ENCODE data around the gene SEC24D. TPM values are rescaled to one million over a fixed set of nuclear protein-coding genes. Genes with fewer than 3 reads are reported as not detected.

The SEC24D gene
- total RNA-seq, 1 donor from 2014 or later: 26.0 TPM

DNA sequence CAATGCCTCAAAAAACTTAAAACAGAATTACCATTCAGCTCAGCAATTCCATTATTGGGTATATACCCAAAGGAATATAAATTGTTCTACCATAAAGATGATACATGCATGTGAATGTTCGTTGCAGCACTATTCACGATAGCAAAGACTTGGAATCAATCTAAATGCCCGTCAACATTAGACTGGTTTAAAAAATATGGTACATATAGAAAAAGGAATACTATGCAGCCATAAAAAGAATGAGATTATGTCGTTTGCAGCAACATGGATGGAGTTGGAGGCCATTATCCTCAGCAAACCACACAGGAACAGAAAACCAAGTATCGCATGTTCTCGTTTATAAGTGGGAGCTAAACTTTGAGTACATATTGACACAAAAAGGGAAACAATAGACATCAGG lies 41.9 kb upstream of the SEC24D start:
- Mint-ChIP-seq H3K36me3 (ENCODE audit: unreplicated experiment) (peaks cover 7% of the 10 kb centered on the region), H3K4me1 (ENCODE audit: low read depth, unreplicated experiment) (no peaks in the 10 kb centered on the region), H3K4me3 (ENCODE audit: unreplicated experiment) (no peak overlapping the region), H3K9me3 (ENCODE audit: unreplicated experiment) (peaks cover 3% of the 10 kb centered on the region), H3K27ac (ENCODE audit: unreplicated experiment) (no peak overlapping the region), H3K27me3 (ENCODE audit: unreplicated experiment) (no peaks in the 10 kb centered on the region)
- DNase-seq: no peak
- TF ChIP-seq, protein P1, sequence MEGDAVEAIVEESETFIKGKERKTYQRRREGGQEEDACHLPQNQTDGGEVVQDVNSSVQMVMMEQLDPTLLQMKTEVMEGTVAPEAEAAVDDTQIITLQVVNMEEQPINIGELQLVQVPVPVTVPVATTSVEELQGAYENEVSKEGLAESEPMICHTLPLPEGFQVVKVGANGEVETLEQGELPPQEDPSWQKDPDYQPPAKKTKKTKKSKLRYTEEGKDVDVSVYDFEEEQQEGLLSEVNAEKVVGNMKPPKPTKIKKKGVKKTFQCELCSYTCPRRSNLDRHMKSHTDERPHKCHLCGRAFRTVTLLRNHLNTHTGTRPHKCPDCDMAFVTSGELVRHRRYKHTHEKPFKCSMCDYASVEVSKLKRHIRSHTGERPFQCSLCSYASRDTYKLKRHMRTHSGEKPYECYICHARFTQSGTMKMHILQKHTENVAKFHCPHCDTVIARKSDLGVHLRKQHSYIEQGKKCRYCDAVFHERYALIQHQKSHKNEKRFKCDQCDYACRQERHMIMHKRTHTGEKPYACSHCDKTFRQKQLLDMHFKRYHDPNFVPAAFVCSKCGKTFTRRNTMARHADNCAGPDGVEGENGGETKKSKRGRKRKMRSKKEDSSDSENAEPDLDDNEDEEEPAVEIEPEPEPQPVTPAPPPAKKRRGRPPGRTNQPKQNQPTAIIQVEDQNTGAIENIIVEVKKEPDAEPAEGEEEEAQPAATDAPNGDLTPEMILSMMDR (IDR thresholded peaks at IDR 0.05; ENCODE audit: partially characterized antibody, unreplicated experiment): no peak

DNA sequence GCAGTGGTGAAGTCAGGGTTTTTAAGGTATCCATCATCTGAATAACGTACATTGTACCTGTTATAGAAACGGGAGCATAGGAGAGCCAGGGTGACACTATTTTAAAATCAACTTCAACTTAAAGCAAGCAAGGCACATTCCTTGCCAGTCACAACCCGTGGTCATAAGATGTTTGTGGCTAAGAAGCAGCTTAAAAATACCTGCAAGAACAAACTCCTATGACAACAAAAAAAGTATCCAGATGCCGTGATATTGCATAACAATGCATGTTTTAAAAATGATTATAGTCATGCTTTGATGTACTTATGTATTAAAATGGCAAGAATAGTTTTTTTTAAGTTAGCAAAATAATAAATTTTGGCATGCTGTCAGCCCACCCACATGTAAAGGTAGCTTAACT lies 36.3 kb upstream of the SEC24D start:
- DNase-seq: no peak
- no peak overlapping the region for H3K27ac Mint-ChIP-seq (ENCODE audit: unreplicated experiment)
- TF ChIP-seq, protein P1 (IDR thresholded peaks at IDR 0.05; ENCODE audit: partially characterized antibody, unreplicated experiment): no peak
- H3K36me3 Mint-ChIP-seq (ENCODE audit: unreplicated experiment): peaks cover 2% of the 10 kb centered on the region
- peaks cover 2% of the 10 kb centered on the region for H3K27me3 Mint-ChIP-seq (ENCODE audit: unreplicated experiment)
- no peaks in the 10 kb centered on the region for H3K9me3 Mint-ChIP-seq (ENCODE audit: unreplicated experiment)
- H3K4me3 Mint-ChIP-seq (ENCODE audit: unreplicated experiment): no peak overlapping the region
- peaks cover 5% of the 10 kb centered on the region for H3K4me1 Mint-ChIP-seq (ENCODE audit: low read depth, unreplicated experiment)

DNA sequence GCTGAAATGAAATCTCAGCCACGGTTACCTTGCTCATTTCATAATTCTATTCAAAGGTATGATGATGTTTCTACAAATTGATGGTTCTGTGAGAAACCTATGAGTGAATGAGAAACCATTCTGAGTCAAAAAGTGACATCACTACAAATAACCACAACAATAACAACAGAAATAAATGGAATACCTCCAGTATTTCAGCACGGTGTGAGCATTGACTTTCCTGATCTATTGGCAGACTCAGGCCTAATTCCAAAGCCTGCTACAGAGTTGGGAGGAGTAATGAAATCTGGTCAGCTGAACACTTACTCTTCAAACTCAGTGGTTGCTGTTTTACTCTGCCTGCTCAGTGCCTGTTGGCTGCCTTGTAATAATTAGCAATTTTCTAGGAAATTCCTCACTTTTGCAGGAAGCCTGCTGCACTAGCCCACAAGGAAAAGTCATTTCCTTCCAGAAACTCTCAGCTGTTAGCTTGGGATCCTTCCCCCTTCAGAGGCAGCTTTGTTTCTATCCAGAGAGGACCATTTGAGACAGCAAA lies 33.9 kb upstream of the SEC24D start:
- no peak for DNase-seq
- Mint-ChIP-seq H3K36me3 (ENCODE audit: unreplicated experiment) (no peaks in the 10 kb centered on the region), H3K9me3 (ENCODE audit: unreplicated experiment) (no peaks in the 10 kb centered on the region), H3K27me3 (ENCODE audit: unreplicated experiment) (peaks cover 2% of the 10 kb centered on the region), H3K4me1 (ENCODE audit: low read depth, unreplicated experiment) (peaks cover 5% of the 10 kb centered on the region), H3K27ac (ENCODE audit: unreplicated experiment) (no peak overlapping the region), H3K4me3 (ENCODE audit: unreplicated experiment) (no peak overlapping the region)
- TF ChIP-seq, protein P1 (IDR thresholded peaks at IDR 0.05; ENCODE audit: partially characterized antibody, unreplicated experiment): no peak

DNA sequence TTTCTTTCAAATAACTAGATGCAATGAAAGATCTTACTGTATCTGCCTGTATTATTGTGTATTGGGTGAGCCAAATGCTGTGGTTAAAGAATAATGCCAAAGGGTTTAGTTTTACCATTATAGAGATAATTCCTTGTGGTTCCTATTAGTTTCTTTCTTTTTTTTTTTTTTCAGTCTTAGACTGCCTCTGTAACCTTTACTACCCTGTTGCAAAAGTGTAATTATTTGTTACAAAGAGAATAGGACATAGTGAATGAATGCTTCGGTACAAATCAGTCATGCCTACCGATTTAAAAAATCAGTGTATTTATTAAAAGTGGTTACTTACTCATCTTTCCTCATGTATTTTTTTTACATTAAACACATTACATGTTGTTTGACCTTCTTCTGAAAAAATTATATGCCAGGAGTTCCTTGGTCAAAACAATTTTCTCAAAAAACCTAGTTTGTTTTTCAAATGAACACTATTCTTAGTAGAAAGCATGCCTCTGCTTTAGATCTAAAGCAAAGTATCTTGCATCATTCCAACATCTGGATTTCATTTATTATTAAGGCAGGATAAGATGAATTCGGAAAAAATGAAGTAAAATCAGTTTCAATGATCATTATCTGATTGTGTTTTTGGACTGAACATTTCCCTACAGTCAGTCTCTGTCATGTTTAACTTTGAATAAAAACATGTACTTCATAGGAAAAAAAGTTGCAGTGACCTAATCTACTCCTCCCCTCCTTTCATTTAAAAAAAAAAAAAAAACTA lies 31.6 kb upstream of the SEC24D start:
- TF ChIP-seq, protein P1 (IDR thresholded peaks at IDR 0.05; ENCODE audit: partially characterized antibody, unreplicated experiment): no peak
- H3K9me3 Mint-ChIP-seq (ENCODE audit: unreplicated experiment): no peaks in the 10 kb centered on the region
- no peak overlapping the region for H3K4me3 Mint-ChIP-seq (ENCODE audit: unreplicated experiment)
- H3K27ac Mint-ChIP-seq (ENCODE audit: unreplicated experiment): no peak overlapping the region
- peaks cover 2% of the 10 kb centered on the region for H3K27me3 Mint-ChIP-seq (ENCODE audit: unreplicated experiment)
- DNase-seq: no peak
- H3K36me3 Mint-ChIP-seq (ENCODE audit: unreplicated experiment): no peaks in the 10 kb centered on the region
- H3K4me1 Mint-ChIP-seq (ENCODE audit: low read depth, unreplicated experiment): peaks cover 5% of the 10 kb centered on the region

DNA sequence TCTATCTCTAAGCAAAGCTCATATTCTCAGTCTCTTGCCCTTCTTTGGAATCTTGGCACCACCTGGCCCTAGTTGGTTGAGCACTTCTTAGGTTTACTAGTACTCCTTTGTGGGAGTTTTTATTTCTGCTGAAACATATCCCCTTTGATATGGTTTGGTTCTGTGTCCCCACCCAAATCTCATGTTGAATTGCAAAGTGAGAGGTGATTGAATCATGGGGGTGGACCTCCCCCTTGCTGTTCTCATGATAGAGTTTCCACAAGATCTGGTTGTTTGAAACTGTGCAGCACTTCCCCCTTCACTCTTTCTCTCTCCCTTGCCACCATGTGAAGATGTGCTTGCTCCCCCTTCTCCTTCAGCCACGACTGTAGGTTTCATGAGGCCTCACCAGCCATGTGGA lies 30.5 kb upstream of the SEC24D start:
- Mint-ChIP-seq H3K9me3 (ENCODE audit: unreplicated experiment) (no peaks in the 10 kb centered on the region), H3K27ac (ENCODE audit: unreplicated experiment) (no peak overlapping the region), H3K4me1 (ENCODE audit: low read depth, unreplicated experiment) (peaks cover 5% of the 10 kb centered on the region), H3K27me3 (ENCODE audit: unreplicated experiment) (peaks cover 2% of the 10 kb centered on the region), H3K36me3 (ENCODE audit: unreplicated experiment) (no peaks in the 10 kb centered on the region), H3K4me3 (ENCODE audit: unreplicated experiment) (no peak overlapping the region)
- no peak for DNase-seq
- TF ChIP-seq, protein P1 (IDR thresholded peaks at IDR 0.05; ENCODE audit: partially characterized antibody, unreplicated experiment): no peak
